Thymus (tissue), 11 donors: ENCODE data around the gene PRKCH. TPM values are rescaled to one million over a fixed set of nuclear protein-coding genes. Genes with fewer than 3 reads are reported as not detected.

Experiments
- DNase-seq, 9 donors: peaks; one replicate each; pipeline ENCODE4 v3.0.0-alpha.2; 2013; ENCODE audit warnings: low spot score in 9 of 9, low read depth in 6 of 9, missing footprints in 1 of 9
- H3K27ac ChIP-seq, 2 donors: one replicate each; pipeline ENCODE4 v1.5.1; 2013; ENCODE audit warnings: control low read depth in 1 of 2, low read depth in 1 of 2, low read length in 1 of 2, mild to moderate bottlenecking in 1 of 2, moderate library complexity in 1 of 2
- H3K27me3 ChIP-seq, 2 donors: one replicate each; pipeline ENCODE4 v1.5.1; 2013; ENCODE audit warnings: low read length in 1 of 2; ENCODE audit not compliant: control insufficient read depth in 2 of 2, insufficient read depth in 1 of 2
- H3K36me3 ChIP-seq, 2 donors: one replicate each; pipeline ENCODE4 v1.5.1; 2013; ENCODE audit warnings: low read length in 1 of 2, mild to moderate bottlenecking in 1 of 2, moderate library complexity in 1 of 2; ENCODE audit not compliant: control insufficient read depth in 2 of 2, insufficient read depth in 2 of 2
- H3K4me1 ChIP-seq, 2 donors: one replicate each; pipeline ENCODE4 v1.5.1; 2013; ENCODE audit warnings: low read length in 2 of 2; ENCODE audit not compliant: control insufficient read depth in 2 of 2, insufficient read depth in 2 of 2
- H3K4me3 ChIP-seq, 2 donors: one replicate each; pipeline ENCODE4 v1.5.1; 2013; ENCODE audit warnings: low read length in 2 of 2, control low read depth in 1 of 2, mild to moderate bottlenecking in 1 of 2
- H3K9me3 ChIP-seq, 2 donors: one replicate each; pipeline ENCODE4 v1.5.1; 2013; ENCODE audit warnings: low read length in 1 of 2, mild to moderate bottlenecking in 1 of 2; ENCODE audit not compliant: control insufficient read depth in 2 of 2, insufficient read depth in 1 of 2
- WGBS: extraction: QIAGEN DNeasy Blood & Tissue Kit; methylation state at CpG from one replicate; pipeline ENCODE4 v1.1.7; 2013; 5-methylcytosine and 5-hydroxymethylcytosine counted together
- polyA plus RNA-seq: library from polyadenylated mRNA; stranded (reverse); fragments of 200-250 nt; gene quantifications from one replicate; pipeline ENCODE4 v1.2.3, GENCODE V29; 2013
- total RNA-seq: library from RNA; stranded (reverse); fragments of 120-200 nt; gene quantifications from one replicate; pipeline ENCODE4 v1.2.4, GENCODE V29; 2013
- donor health status: healthy.

The PRKCH gene
- total and polyA plus RNA-seq, 2 donors: 73.5 to 81.8 TPM

- Histone ChIP-seq H3K27ac (no peak overlapping the region), H3K27me3 (no peaks in the 10 kb centered on the region), H3K4me1 (peaks cover 0 to 2% of the 10 kb centered on the region in 2 donors), H3K4me3 (no peak overlapping the region), H3K36me3 (peaks cover 33 to 54% of the 10 kb centered on the region in 2 donors), H3K9me3 (no peaks in the 10 kb centered on the region)
- no peak for DNase-seq
- 97% methylated on average over 14 of the region's 14 CpGs for WGBS
These were observed 223.3 kb downstream of the PRKCH start for GRCh38 chr14:61544448-61545330.

GRCh38 chr14:61545726-61546455 is 224.5 kb downstream of the PRKCH start:
- H3K27ac ChIP-seq: no peak overlapping the region
- H3K4me1 ChIP-seq: peaks cover 0 to 2% of the 10 kb centered on the region in 2 donors
- no peaks in the 10 kb centered on the region for H3K9me3 ChIP-seq
- no peak for DNase-seq
- WGBS: 97% methylated on average over 7 of the region's 7 CpGs
- H3K27me3 ChIP-seq: no peaks in the 10 kb centered on the region
- no peak overlapping the region for H3K4me3 ChIP-seq
- H3K36me3 ChIP-seq: peaks cover 41 to 49% of the 10 kb centered on the region in 2 donors

GRCh38 chr14:61547186-61548069 is 226.0 kb downstream of the PRKCH start:
- peaks cover 0 to 2% of the 10 kb centered on the region in 2 donors for H3K4me1 ChIP-seq
- H3K36me3 ChIP-seq: peaks cover 41 to 48% of the 10 kb centered on the region in 2 donors
- H3K4me3 ChIP-seq: no peak overlapping the region
- no peak overlapping the region for H3K27ac ChIP-seq
- 97% methylated on average over 14 of the region's 14 CpGs for WGBS
- no peaks in the 10 kb centered on the region for H3K9me3 ChIP-seq
- no peaks in the 10 kb centered on the region for H3K27me3 ChIP-seq
- DNase-seq: no peak

- Histone ChIP-seq H3K27ac (no peak overlapping the region), H3K4me1 (peaks cover 2 to 5% of the 10 kb centered on the region in 2 donors)
- WGBS: 96% methylated on average over 2 of the region's 2 CpGs
These were observed 228.0 kb downstream of the PRKCH start for GRCh38 chr14:61549425-61549824.

GRCh38 chr14:61551384-61551783 is 230.0 kb downstream of the PRKCH start:
- Histone ChIP-seq H3K27ac (peak overlapping the region in 1 of 2 donors; percentile 37), H3K9me3 (no peaks in the 10 kb centered on the region), H3K4me1 (peaks cover 2 to 5% of the 10 kb centered on the region in 2 donors), H3K27me3 (no peaks in the 10 kb centered on the region), H3K4me3 (no peak overlapping the region), H3K36me3 (peaks cover 26 to 39% of the 10 kb centered on the region in 2 donors)
- WGBS: 97% methylated on average over 3 of the region's 3 CpGs
- DNase-seq: no peak

More at GRCh38 chr14:61549425-61549824, 228.0 kb downstream of the PRKCH start:
- peaks cover 34 to 48% of the 10 kb centered on the region in 2 donors for H3K36me3 ChIP-seq
- DNase-seq: no peak
- H3K9me3 ChIP-seq: no peaks in the 10 kb centered on the region
- H3K4me3 ChIP-seq: no peak overlapping the region
- no peaks in the 10 kb centered on the region for H3K27me3 ChIP-seq

- peaks cover 26 to 33% of the 10 kb centered on the region in 2 donors for H3K36me3 ChIP-seq
- no peak overlapping the region for H3K27ac ChIP-seq
- peaks cover 2 to 6% of the 10 kb centered on the region in 2 donors for H3K4me1 ChIP-seq
These were observed 230.9 kb downstream of the PRKCH start for GRCh38 chr14:61552241-61552640.

GRCh38 chr14:61553730-61554641 is 232.6 kb downstream of the PRKCH start:
- WGBS: 97% methylated on average over 11 of the region's 11 CpGs
- Histone ChIP-seq H3K36me3 (peaks cover 9 to 18% of the 10 kb centered on the region in 2 donors), H3K27ac (no peak overlapping the region)

More at GRCh38 chr14:61552241-61552640, 230.9 kb downstream of the PRKCH start:
- no peak for DNase-seq
- H3K27me3 ChIP-seq: no peaks in the 10 kb centered on the region
- H3K9me3 ChIP-seq: no peaks in the 10 kb centered on the region
- 88% methylated on average over 4 of the region's 4 CpGs for WGBS
- no peak overlapping the region for H3K4me3 ChIP-seq

More at GRCh38 chr14:61553730-61554641, 232.6 kb downstream of the PRKCH start:
- Histone ChIP-seq H3K4me1 (peaks cover 2 to 8% of the 10 kb centered on the region in 2 donors), H3K27me3 (no peaks in the 10 kb centered on the region), H3K9me3 (no peaks in the 10 kb centered on the region), H3K4me3 (no peak overlapping the region)
- DNase-seq: no peak
